SJCRH30 (cell line): ENCODE data around the gene PLEKHG1. TPM values are rescaled to one million over a fixed set of nuclear protein-coding genes. Genes with fewer than 3 reads are reported as not detected.

ENCODE experiments used
- DNase-seq, 2 experiments: peaks; one replicate each; pipeline ENCODE4 v3.0.0-alpha.2; 2015 to 2020
- H3K27ac ChIP-seq: fragments of 250-450 bp; sonication (Bioruptor Pico); 2 replicates; pipeline ENCODE4 v1.5.1; 2020; ENCODE audit warnings: mild to moderate bottlenecking, moderate library complexity
- H3K27me3 ChIP-seq: fragments of 250-450 bp; sonication (Bioruptor Pico); 2 replicates; pipeline ENCODE4 v1.5.1; 2020; ENCODE audit warnings: mild to moderate bottlenecking, moderate library complexity
- H3K36me3 ChIP-seq: fragments of 250-450 bp; sonication (Bioruptor Pico); 2 replicates; pipeline ENCODE4 v1.5.1; 2020; ENCODE audit warnings: mild to moderate bottlenecking, moderate library complexity
- H3K4me1 ChIP-seq: fragments of 250-450 bp; sonication (Bioruptor Pico); 2 replicates; pipeline ENCODE4 v1.5.1; 2020; ENCODE audit warnings: mild to moderate bottlenecking, moderate library complexity
- H3K4me3 ChIP-seq: fragments of 250-450 bp; sonication (Bioruptor Pico); 2 replicates; pipeline ENCODE4 v1.5.1; 2020; ENCODE audit warnings: mild to moderate bottlenecking, moderate library complexity
- H3K9me3 ChIP-seq: fragments of 250-450 bp; sonication (Bioruptor Pico); replicated peaks from 2 replicates; pipeline ENCODE4 v1.5.1; 2020; ENCODE audit warnings: mild to moderate bottlenecking, moderate library complexity
- total RNA-seq: library from RNA; depleted of rRNA; stranded (reverse); fragments of >200 nt; shearing (Covaris generic); gene quantifications from 2 replicates; pipeline ENCODE4 v1.2.3, GENCODE V29; 2014; rRNA removed

Gene PLEKHG1
- total RNA-seq = 13.6 and 13.8 TPM in 2 replicates

GRCh38 chr6:150599199-150600009 is at the start of gene PLEKHG1:
Gene PLEKHG1, plus strand, starts transcription at chr6:150599885. Its CDS starts 133,797 bp downstream, at chr6:150733682.
- DNase-seq = peak; percentile 83 to 90
- Histone ChIP-seq H3K36me3 (no peaks in the 10 kb centered on the region), H3K9me3 (no peaks in the 10 kb centered on the region), H3K4me1 (peaks cover 36% of the 10 kb centered on the region), H3K27ac (peak within 1 kb of the TSS; percentile 61), H3K4me3 (peak within 1 kb of the TSS; percentile 84), H3K27me3 (no peaks in the 10 kb centered on the region)

GRCh38 chr6:150550244-150550643 is 49.4 kb upstream of the PLEKHG1 start:
- 0 out of 2 replicates have a peak, but pooled peaks cover 9% of the 10 kb centered on the region for H3K9me3 ChIP-seq
- no peak overlapping the region for H3K27ac ChIP-seq
- DNase-seq = no peak
- H3K27me3 ChIP-seq = peaks cover 9% of the 10 kb centered on the region; the same call in 1 of the 2 replicates
- peaks cover 3% of the 10 kb centered on the region; the same call in 1 of the 2 replicates for H3K4me1 ChIP-seq
- H3K36me3 ChIP-seq = no peaks in the 10 kb centered on the region
- no peak overlapping the region for H3K4me3 ChIP-seq

- no peaks in the 10 kb centered on the region for H3K36me3 ChIP-seq
- no peak overlapping the region for H3K27ac ChIP-seq
- 0 out of 2 replicates have a peak, but pooled peaks cover 9% of the 10 kb centered on the region for H3K9me3 ChIP-seq
Measured at GRCh38 chr6:150557043-150557599, 42.6 kb upstream of the PLEKHG1 start.

GRCh38 chr6:150560004-150560883 is 39.4 kb upstream of the PLEKHG1 start:
- Histone ChIP-seq H3K36me3 (no peaks in the 10 kb centered on the region), H3K4me1 (no peaks in the 10 kb centered on the region), H3K27ac (no peak overlapping the region)

More at GRCh38 chr6:150557043-150557599, 42.6 kb upstream of the PLEKHG1 start:
- Histone ChIP-seq H3K4me1 (no peaks in the 10 kb centered on the region), H3K4me3 (no peak overlapping the region), H3K27me3 (peaks cover 6% of the 10 kb centered on the region; the same call in 1 of the 2 replicates)
- DNase-seq = no peak

GRCh38 chr6:150560884-150561219 is 38.8 kb upstream of the PLEKHG1 start:
- Histone ChIP-seq H3K9me3 (no peaks in the 10 kb centered on the region), H3K36me3 (no peaks in the 10 kb centered on the region), H3K4me3 (no peak overlapping the region), H3K27me3 (peaks cover 6% of the 10 kb centered on the region; the same call in 1 of the 2 replicates), H3K4me1 (no peaks in the 10 kb centered on the region), H3K27ac (no peak overlapping the region)
- DNase-seq = no peak

More at GRCh38 chr6:150560004-150560883, 39.4 kb upstream of the PLEKHG1 start:
- Histone ChIP-seq H3K9me3 (no peaks in the 10 kb centered on the region), H3K27me3 (peaks cover 6% of the 10 kb centered on the region; the same call in 1 of the 2 replicates), H3K4me3 (no peak overlapping the region)
- no peak for DNase-seq

- H3K4me3 ChIP-seq = no peak overlapping the region
- no peak for DNase-seq
- H3K36me3 ChIP-seq = no peaks in the 10 kb centered on the region
- H3K27ac ChIP-seq = no peak overlapping the region
- H3K4me1 ChIP-seq = peaks cover 9% of the 10 kb centered on the region; the same call in 1 of the 2 replicates
- peaks cover 3% of the 10 kb centered on the region; the same call in 1 of the 2 replicates for H3K27me3 ChIP-seq
- H3K9me3 ChIP-seq = no peaks in the 10 kb centered on the region
Measured at GRCh38 chr6:150565945-150566344, 33.7 kb upstream of the PLEKHG1 start.

- H3K27ac ChIP-seq = no peak overlapping the region
- no peak overlapping the region for H3K4me3 ChIP-seq
- H3K36me3 ChIP-seq = no peaks in the 10 kb centered on the region
- H3K27me3 ChIP-seq = no peaks in the 10 kb centered on the region
- no peak for DNase-seq
- peaks cover 9% of the 10 kb centered on the region; the same call in 1 of the 2 replicates for H3K4me1 ChIP-seq
- H3K9me3 ChIP-seq = no peaks in the 10 kb centered on the region
Measured at GRCh38 chr6:150566486-150566885, 33.2 kb upstream of the PLEKHG1 start.

- H3K4me1 ChIP-seq = peaks cover 9% of the 10 kb centered on the region; the same call in 1 of the 2 replicates
- H3K36me3 ChIP-seq = no peaks in the 10 kb centered on the region
- no peaks in the 10 kb centered on the region for H3K27me3 ChIP-seq
- H3K9me3 ChIP-seq = no peaks in the 10 kb centered on the region
- H3K4me3 ChIP-seq = no peak overlapping the region
- H3K27ac ChIP-seq = no peak overlapping the region
- DNase-seq = no peak
Measured at GRCh38 chr6:150567380-150567779, 32.3 kb upstream of the PLEKHG1 start.

GRCh38 chr6:150567823-150568383 is 31.8 kb upstream of the PLEKHG1 start:
- Histone ChIP-seq H3K4me3 (no peak overlapping the region), H3K36me3 (no peaks in the 10 kb centered on the region), H3K27me3 (no peaks in the 10 kb centered on the region), H3K4me1 (peaks cover 9% of the 10 kb centered on the region; the same call in 1 of the 2 replicates), H3K9me3 (no peaks in the 10 kb centered on the region), H3K27ac (no peak overlapping the region)
- peak; percentile 40 to 52 for DNase-seq

- peaks cover 15% of the 10 kb centered on the region for H3K4me1 ChIP-seq
- H3K36me3 ChIP-seq = no peaks in the 10 kb centered on the region
- H3K4me3 ChIP-seq = no peak overlapping the region
- no peaks in the 10 kb centered on the region for H3K27me3 ChIP-seq
- H3K9me3 ChIP-seq = no peaks in the 10 kb centered on the region
- DNase-seq = no peak
- H3K27ac ChIP-seq = no peak overlapping the region
Measured at GRCh38 chr6:150568560-150568959, 31.1 kb upstream of the PLEKHG1 start.

GRCh38 chr6:150569161-150569560 is 30.5 kb upstream of the PLEKHG1 start:
- Histone ChIP-seq H3K36me3 (no peaks in the 10 kb centered on the region), H3K27ac (no peak overlapping the region), H3K9me3 (no peaks in the 10 kb centered on the region), H3K27me3 (no peaks in the 10 kb centered on the region), H3K4me1 (peaks cover 19% of the 10 kb centered on the region), H3K4me3 (no peak overlapping the region)
- no peak for DNase-seq

- H3K36me3 ChIP-seq = no peaks in the 10 kb centered on the region
- DNase-seq = peak; percentile 63 to 74
- H3K4me1 ChIP-seq = peaks cover 12% of the 10 kb centered on the region
- H3K27ac ChIP-seq = no peak overlapping the region
- H3K9me3 ChIP-seq = no peaks in the 10 kb centered on the region
- peak overlapping the region; percentile 17; the same call in 1 of the 2 replicates for H3K4me3 ChIP-seq
- H3K27me3 ChIP-seq = no peaks in the 10 kb centered on the region
Measured at GRCh38 chr6:150573041-150573681, 26.5 kb upstream of the PLEKHG1 start.

GRCh38 chr6:150575836-150576235 is 23.8 kb upstream of the PLEKHG1 start:
- Histone ChIP-seq H3K9me3 (no peaks in the 10 kb centered on the region), H3K4me3 (no peak overlapping the region), H3K27me3 (no peaks in the 10 kb centered on the region), H3K27ac (no peak overlapping the region), H3K36me3 (no peaks in the 10 kb centered on the region), H3K4me1 (peaks cover 14% of the 10 kb centered on the region)
- DNase-seq = no peak
